ENCODE results near the gene UCHL3.

DNA sequence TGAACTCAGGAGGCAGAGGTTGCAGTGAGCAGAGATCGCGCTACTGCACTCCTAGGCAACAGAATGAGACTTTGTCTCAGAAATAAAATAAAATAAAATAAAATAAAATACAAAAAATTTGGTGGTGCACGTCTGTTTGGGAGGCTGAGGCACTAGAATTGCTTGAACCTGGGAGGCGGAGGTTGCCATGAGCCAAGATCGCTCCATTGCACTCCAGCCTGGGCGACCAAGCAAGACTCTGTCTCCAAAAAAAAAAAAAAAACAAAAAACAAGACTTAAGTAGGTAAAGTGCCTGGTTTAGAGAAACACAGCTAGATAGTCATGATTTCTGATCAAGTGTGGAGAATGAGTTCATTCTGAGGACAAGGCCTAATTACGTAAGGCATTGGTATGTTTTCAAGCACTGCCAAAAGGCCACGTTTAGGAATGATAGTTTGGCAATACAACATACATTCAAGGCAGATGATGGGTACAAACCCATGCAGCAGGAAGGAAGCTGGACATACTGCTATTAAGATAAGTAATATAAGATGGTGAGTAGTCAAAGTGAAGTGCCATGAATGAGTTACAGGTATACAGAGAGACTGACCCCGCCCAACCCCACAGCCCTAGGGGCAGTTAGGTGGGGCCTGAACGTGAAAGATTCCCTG, 4.8 kb upstream of the UCHL3 start:
- TF ChIP-seq MAFK (IDR thresholded peaks at IDR 0.05; ENCODE audit: low read depth, low read length) = no peak
- TF ChIP-seq, protein P1, sequence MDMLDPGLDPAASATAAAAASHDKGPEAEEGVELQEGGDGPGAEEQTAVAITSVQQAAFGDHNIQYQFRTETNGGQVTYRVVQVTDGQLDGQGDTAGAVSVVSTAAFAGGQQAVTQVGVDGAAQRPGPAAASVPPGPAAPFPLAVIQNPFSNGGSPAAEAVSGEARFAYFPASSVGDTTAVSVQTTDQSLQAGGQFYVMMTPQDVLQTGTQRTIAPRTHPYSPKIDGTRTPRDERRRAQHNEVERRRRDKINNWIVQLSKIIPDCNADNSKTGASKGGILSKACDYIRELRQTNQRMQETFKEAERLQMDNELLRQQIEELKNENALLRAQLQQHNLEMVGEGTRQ (IDR thresholded peaks at IDR 0.05; ENCODE audit: low read depth, low read length) = no peak
- TF ChIP-seq, protein P2, sequence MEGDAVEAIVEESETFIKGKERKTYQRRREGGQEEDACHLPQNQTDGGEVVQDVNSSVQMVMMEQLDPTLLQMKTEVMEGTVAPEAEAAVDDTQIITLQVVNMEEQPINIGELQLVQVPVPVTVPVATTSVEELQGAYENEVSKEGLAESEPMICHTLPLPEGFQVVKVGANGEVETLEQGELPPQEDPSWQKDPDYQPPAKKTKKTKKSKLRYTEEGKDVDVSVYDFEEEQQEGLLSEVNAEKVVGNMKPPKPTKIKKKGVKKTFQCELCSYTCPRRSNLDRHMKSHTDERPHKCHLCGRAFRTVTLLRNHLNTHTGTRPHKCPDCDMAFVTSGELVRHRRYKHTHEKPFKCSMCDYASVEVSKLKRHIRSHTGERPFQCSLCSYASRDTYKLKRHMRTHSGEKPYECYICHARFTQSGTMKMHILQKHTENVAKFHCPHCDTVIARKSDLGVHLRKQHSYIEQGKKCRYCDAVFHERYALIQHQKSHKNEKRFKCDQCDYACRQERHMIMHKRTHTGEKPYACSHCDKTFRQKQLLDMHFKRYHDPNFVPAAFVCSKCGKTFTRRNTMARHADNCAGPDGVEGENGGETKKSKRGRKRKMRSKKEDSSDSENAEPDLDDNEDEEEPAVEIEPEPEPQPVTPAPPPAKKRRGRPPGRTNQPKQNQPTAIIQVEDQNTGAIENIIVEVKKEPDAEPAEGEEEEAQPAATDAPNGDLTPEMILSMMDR (conservative IDR thresholded peaks at IDR 0.05; ENCODE audit: low read depth, low read length) = no peak
- no peak for TF ChIP-seq POLR2A (IDR thresholded peaks at IDR 0.05; ENCODE audit: low read depth, low read length)
